Ecto neural progenitor cell (in vitro differentiated cells): Measurements from ENCODE around the gene TMTC2.

Experiments
- DNase-seq: peaks from one replicate; pipeline ENCODE4 v3.0.0-alpha.2; 2018; ENCODE audit warnings: low spot score

TMTC2 gene

GRCh38 chr12:83142914-83143313, 456.2 kb downstream of the TMTC2 start:
- no peak for DNase-seq

- no peak for DNase-seq
These were observed 457.2 kb downstream of the TMTC2 start for GRCh38 chr12:83143950-83144349.

GRCh38 chr12:83145325-83145840, 458.7 kb downstream of the TMTC2 start:
- no peak for DNase-seq

DNA sequence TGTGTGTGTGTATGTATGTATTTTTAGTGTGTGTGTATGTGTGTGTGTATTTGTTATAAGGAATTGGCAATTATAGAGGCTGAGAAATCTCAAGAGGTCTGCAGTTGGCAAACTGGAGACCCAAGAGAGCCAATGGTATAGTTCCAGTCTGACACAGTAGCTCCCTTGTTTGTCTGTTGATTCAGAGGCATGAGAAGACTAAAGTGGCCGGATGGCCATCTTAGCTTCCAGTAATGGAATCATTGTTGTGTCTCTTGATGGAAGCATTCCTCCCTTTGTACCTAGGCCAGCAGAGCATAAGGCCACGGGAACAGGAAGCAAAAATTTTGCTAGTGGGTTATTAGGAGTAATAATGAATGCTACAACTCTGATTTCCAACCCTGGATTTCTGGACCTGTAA, 460.6 kb downstream of the TMTC2 start:
- no peak for DNase-seq

DNA sequence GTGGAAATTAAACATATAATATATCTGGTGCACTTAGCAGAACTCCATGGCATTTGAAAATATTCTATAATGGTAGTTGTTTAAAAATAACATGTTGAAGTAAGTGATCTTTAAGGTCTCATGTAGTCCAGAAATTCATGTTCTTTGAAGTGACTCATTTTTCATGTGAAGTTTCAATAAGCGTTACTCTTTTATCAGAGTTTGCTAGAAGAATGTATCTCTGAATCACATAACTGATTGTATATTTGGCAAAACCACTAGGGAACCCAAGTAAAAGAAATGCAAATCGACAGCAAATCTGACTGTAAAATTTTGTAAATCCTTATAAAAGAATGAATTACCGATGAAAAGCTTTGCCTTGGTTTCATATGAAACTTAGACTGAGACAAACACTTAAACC, 463.3 kb downstream of the TMTC2 start:
- DNase-seq = no peak

GRCh38 chr12:83150465-83151189, 463.9 kb downstream of the TMTC2 start:
- no peak for DNase-seq

GRCh38 chr12:83153177-83153576, 466.5 kb downstream of the TMTC2 start:
- DNase-seq = no peak

DNA sequence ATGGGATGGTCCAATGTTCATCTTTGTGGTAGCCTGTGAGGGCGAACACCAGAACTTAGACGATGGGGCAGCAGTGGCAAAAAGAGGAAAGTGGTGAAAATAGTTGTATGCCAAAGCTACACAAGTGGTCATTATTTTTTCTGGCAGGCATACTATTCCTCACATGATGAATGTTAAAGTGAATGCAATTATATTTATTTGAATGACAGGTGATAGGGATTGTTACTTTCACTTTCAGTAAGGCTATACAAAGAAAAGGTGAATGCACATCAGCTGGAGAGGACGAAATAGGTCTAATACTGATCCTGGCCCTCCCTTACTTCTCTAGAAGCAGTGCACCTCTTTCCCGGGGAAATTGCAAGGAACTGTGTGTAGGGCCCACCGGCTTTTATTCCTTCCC, 470.1 kb downstream of the TMTC2 start:
- DNase-seq = no peak

- no peak for DNase-seq
These were observed 470.9 kb downstream of the TMTC2 start for GRCh38 chr12:83157604-83158003.

- DNase-seq = no peak
These were observed 472.0 kb downstream of the TMTC2 start for GRCh38 chr12:83158613-83159207.

- no peak for DNase-seq
These were observed 474.8 kb downstream of the TMTC2 start for GRCh38 chr12:83161456-83161855.

DNA sequence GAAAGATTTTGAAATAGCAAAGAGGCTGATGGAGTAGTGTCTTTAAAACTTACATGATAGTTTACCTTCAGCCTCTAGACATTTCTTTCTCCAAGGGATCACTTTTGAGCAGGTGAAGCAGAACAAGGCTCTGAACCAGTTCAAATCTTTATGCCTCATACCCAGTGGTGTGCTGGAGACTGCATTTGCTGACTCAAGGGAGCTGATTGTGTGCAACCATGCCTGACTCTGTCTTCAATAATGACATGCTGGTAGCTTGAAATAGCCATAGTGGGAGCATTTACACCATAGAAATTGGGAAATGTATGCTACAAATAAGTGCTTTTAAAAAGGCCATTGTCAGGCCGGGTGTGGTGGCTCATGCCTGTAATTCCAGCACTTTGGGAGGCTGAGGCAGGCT, 482.0 kb downstream of the TMTC2 start:
- no peak for DNase-seq

DNA sequence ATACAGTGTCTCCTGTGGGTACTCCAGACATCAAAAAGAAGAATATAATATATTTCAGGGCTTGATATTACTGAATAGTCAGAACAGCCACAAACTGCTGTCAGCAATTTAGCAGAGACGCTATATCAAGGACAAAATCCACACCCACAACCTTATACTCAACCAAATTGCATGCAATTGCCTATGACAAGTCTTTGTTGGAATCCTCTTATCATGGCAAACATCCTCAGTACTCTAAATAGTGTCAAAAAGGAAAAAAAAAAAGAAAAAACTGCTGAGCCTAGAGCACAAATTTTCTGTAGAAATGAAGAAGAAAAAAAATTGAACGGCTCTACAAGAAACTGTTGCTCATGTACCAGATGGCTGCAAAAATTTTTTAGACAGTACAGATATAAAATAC, 485.7 kb downstream of the TMTC2 start:
- no peak for DNase-seq

- no peak for DNase-seq
These were observed 486.4 kb downstream of the TMTC2 start for GRCh38 chr12:83172866-83173649.

GRCh38 chr12:83179999-83180398, 493.3 kb downstream of the TMTC2 start:
- DNase-seq = no peak

GRCh38 chr12:83181074-83181473, 494.4 kb downstream of the TMTC2 start:
- no peak for DNase-seq

DNA sequence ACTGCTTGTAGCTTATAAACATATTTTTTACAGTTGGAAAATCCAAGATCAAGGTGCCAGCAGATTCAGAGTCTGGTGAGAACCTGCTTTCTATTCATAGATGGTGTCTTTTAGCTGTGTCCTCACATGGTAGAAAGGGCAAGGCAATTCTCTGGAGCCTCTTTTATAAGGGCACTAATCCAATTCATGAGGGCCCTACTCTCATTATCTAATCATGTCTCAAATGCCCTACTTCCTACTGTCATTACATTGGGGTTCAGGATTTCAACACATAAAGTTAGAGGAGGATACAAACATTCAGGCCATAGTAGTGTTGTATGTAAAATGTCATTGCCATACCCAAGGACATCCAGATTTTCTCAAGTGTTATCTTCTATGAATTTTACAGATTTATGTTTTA, 496.4 kb downstream of the TMTC2 start:
- DNase-seq = no peak
